ENCODE measurements around the gene NPTXR. TPM values are rescaled to one million over a fixed set of nuclear protein-coding genes. Genes with fewer than 3 reads are reported as not detected.

The NPTXR gene
- total and polyA plus RNA-seq, 2 donors (not counting 3 experiments of a cell fraction or from before 2014, with no cell fraction given): 0.37 to 0.73 TPM

GRCh38 chr22:38870791-38871359 lies 27.0 kb upstream of the NPTXR start:
- Histone ChIP-seq H3K9me3 (replicated peaks; ENCODE audit: control insufficient read depth, insufficient read depth, low read length) (no peaks in the 10 kb centered on the region), H3K4me3 (replicated peaks in 1 of 3; ENCODE audit: insufficient read depth in 1 of 3, low read depth in 1 of 3, low read length in 3 of 3) (peak overlapping the region; percentile 58 to 82 (median 79)), H3K9me1 (replicated peaks; ENCODE audit: control insufficient read depth, extremely low read depth, insufficient read depth, low read length) (no peaks in the 10 kb centered on the region), H3K79me2 (ENCODE audit: control insufficient read depth, insufficient read depth, low read length) (peaks cover 21% of the 10 kb centered on the region), H3K9ac (replicated peaks; ENCODE audit: extremely low read depth, insufficient read depth, low read length) (peak overlapping the region; percentile 58), H3K36me3 (ENCODE audit: control insufficient read depth in 2 of 2, extremely low read depth in 1 of 2, insufficient read depth in 2 of 2, low read length in 2 of 2) (peaks cover 3 to 5% of the 10 kb centered on the region in 2 experiments), H3K4me2 (ENCODE audit: insufficient read depth, low read length) (peak overlapping the region; percentile 69), H3K4me1 (ENCODE audit: control insufficient read depth, extremely low read depth, insufficient read depth, low read length) (peaks cover 20% of the 10 kb centered on the region), H3K27me3 (ENCODE audit: control insufficient read depth in 2 of 2, insufficient read depth in 2 of 2, low read length in 2 of 2) (peaks cover 13 to 17% of the 10 kb centered on the region in 2 experiments), H2AFZ (ENCODE audit: low read depth, low read length) (no peak overlapping the region), H4K20me1 (replicated peaks; ENCODE audit: control insufficient read depth, extremely low read depth, insufficient read depth, low read length) (no peaks in the 10 kb centered on the region), H3K27ac (ENCODE audit: insufficient read depth, low read depth, low read length) (no peak overlapping the region)
- TF ChIP-seq POLR2A (IDR thresholded peaks at IDR 0.05; ENCODE audit: low read depth, low read length): no peak
- TF ChIP-seq EZH2 (IDR thresholded peaks at IDR 0.05; ENCODE audit: borderline replicate concordance, low read depth, low read length, severe bottlenecking): no peak
- no peak for TF ChIP-seq JUN (IDR thresholded peaks at IDR 0.05; ENCODE audit: borderline replicate concordance, insufficient read depth, insufficient read length, low read depth)
- TF ChIP-seq GATA2 (IDR thresholded peaks at IDR 0.05; ENCODE audit: insufficient read depth, insufficient read length, low read depth, low read length): no peak
- TF ChIP-seq, protein P1, sequence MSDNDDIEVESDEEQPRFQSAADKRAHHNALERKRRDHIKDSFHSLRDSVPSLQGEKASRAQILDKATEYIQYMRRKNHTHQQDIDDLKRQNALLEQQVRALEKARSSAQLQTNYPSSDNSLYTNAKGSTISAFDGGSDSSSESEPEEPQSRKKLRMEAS (IDR thresholded peaks at IDR 0.05; ENCODE audit: insufficient read depth, insufficient read length): no peak
- intact Hi-C loops (cut with micrococcal nuclease) (loop anchor here (1.0 to 10.0 kb wide), 6 partner anchors 53 to 661 kb away; partner anchors contain the start of gene RPS19BP1), dilution Hi-C loops (cut with MboI; ENCODE audit: extremely low pct_ligation_motif_present, low sequenced_read_pairs) (no loop called here)
- ChIA-PET CTCF (interaction anchor here (0.7 to 7.0 kb wide), 29 partner anchors 10 to 658 kb away, joined by 3 to 160 read pairs (median 5); partner anchors contain the start of genes APOBEC3B and NPTXR), POLR2A (interaction anchor here (1.7 kb wide), 1 partner anchor 102 kb away, joined by 6 read pairs; no protein-coding TSS in a partner anchor)
- FAIRE-seq (no peak), DNase-seq (ENCODE audit: low read depth, low spot score) (no peak)
- no TSS peak for BruUV-seq (replicated peaks)

DNA sequence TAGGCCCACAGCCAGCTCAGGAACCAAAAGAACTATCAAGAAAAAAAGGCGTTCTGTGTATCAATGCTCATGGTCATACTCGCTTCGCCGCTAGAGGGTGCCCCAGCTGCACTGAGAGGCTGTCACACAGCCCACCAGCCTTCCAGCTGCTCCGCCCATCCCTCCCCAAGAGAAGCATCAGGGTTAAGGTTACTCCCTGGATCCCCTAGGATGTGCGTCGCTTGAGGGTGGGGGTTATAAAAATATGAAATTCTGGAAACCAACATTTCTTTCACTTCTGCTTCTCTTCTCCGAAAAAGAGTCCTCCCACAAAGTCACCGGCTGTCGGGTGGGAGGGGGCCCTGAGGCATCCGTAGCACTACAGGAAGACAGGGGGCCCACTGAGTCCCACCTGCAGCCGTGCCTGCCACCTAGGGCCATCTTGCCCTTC lies 26.5 kb upstream of the NPTXR start:
- Histone ChIP-seq H2AFZ (ENCODE audit: low read depth, low read length) (no peak overlapping the region), H4K20me1 (replicated peaks; ENCODE audit: control insufficient read depth, extremely low read depth, insufficient read depth, low read length) (no peaks in the 10 kb centered on the region), H3K9ac (replicated peaks; ENCODE audit: extremely low read depth, insufficient read depth, low read length) (no peak overlapping the region), H3K4me1 (ENCODE audit: control insufficient read depth, extremely low read depth, insufficient read depth, low read length) (peaks cover 26% of the 10 kb centered on the region), H3K36me3 (ENCODE audit: control insufficient read depth in 2 of 2, extremely low read depth in 1 of 2, insufficient read depth in 2 of 2, low read length in 2 of 2) (peaks cover 3 to 5% of the 10 kb centered on the region in 2 experiments), H3K9me1 (replicated peaks; ENCODE audit: control insufficient read depth, extremely low read depth, insufficient read depth, low read length) (no peaks in the 10 kb centered on the region), H3K4me2 (ENCODE audit: insufficient read depth, low read length) (peak overlapping the region; percentile 69), H3K9me3 (replicated peaks; ENCODE audit: control insufficient read depth, insufficient read depth, low read length) (no peaks in the 10 kb centered on the region), H3K27ac (ENCODE audit: insufficient read depth, low read depth, low read length) (no peak overlapping the region), H3K4me3 (replicated peaks in 1 of 3; ENCODE audit: insufficient read depth in 1 of 3, low read depth in 1 of 3, low read length in 3 of 3) (peak overlapping the region in 1 of 3 experiments; percentile 58), H3K79me2 (ENCODE audit: control insufficient read depth, insufficient read depth, low read length) (peaks cover 21% of the 10 kb centered on the region), H3K27me3 (ENCODE audit: control insufficient read depth in 2 of 2, insufficient read depth in 2 of 2, low read length in 2 of 2) (peaks cover 11 to 17% of the 10 kb centered on the region in 2 experiments)
- intact Hi-C loops (cut with micrococcal nuclease) (loop anchor here (1.0 to 10.0 kb wide), 6 partner anchors 54 to 662 kb away; partner anchors contain the start of gene RPS19BP1), dilution Hi-C loops (cut with MboI; ENCODE audit: extremely low pct_ligation_motif_present, low sequenced_read_pairs) (no loop called here)
- POLR2A ChIA-PET: interaction anchor here (1.7 kb wide), 1 partner anchor 102 kb away, joined by 6 read pairs; no protein-coding TSS in a partner anchor
- TF ChIP-seq JUN (IDR thresholded peaks at IDR 0.05; ENCODE audit: borderline replicate concordance, insufficient read depth, insufficient read length, low read depth) (no peak), MYC (IDR thresholded peaks at IDR 0.05; ENCODE audit: low read depth, low read length) (peak; percentile 12)
- TF ChIP-seq, protein P2, sequence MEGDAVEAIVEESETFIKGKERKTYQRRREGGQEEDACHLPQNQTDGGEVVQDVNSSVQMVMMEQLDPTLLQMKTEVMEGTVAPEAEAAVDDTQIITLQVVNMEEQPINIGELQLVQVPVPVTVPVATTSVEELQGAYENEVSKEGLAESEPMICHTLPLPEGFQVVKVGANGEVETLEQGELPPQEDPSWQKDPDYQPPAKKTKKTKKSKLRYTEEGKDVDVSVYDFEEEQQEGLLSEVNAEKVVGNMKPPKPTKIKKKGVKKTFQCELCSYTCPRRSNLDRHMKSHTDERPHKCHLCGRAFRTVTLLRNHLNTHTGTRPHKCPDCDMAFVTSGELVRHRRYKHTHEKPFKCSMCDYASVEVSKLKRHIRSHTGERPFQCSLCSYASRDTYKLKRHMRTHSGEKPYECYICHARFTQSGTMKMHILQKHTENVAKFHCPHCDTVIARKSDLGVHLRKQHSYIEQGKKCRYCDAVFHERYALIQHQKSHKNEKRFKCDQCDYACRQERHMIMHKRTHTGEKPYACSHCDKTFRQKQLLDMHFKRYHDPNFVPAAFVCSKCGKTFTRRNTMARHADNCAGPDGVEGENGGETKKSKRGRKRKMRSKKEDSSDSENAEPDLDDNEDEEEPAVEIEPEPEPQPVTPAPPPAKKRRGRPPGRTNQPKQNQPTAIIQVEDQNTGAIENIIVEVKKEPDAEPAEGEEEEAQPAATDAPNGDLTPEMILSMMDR (IDR thresholded peaks at IDR 0.05; ENCODE audit: extremely low read depth in 1 of 2, insufficient read depth in 1 of 2, low read depth in 1 of 2, low read length in 2 of 2): peak; percentile 93 to 95
- FAIRE-seq: peak; percentile 88
- CTCF ChIA-PET: interaction anchor here (0.6 to 7.0 kb wide), 47 partner anchors 9 to 659 kb away, joined by 3 to 160 read pairs (median 4); partner anchors contain the start of genes APOBEC3B, APOBEC3C and NPTXR
- DNase-seq (ENCODE audit: low read depth, low spot score): peak; percentile 80
- BruUV-seq (replicated peaks): no TSS peak
